ENCODE data around the gene EXOSC10.

The EXOSC10 gene

GRCh38 chr1:11070876-11071275 is 28.8 kb downstream of the EXOSC10 start:
- TF ChIP-seq TAF1 (IDR thresholded peaks at IDR 0.05; ENCODE audit: borderline replicate concordance, insufficient read depth, low read length) = no peak
- no peak for TF ChIP-seq SIN3A (IDR thresholded peaks at IDR 0.05; ENCODE audit: borderline replicate concordance, insufficient read depth, low read length)
- no peak for TF ChIP-seq POLR2AphosphoS5 (IDR thresholded peaks at IDR 0.05; ENCODE audit: low read depth, low read length)
- no peak for TF ChIP-seq FOXP2 (optimal IDR thresholded peaks at IDR 0.05; ENCODE audit: borderline replicate concordance, extremely low read depth, extremely low read length, insufficient read depth)
- TF ChIP-seq REST (IDR thresholded peaks at IDR 0.05; ENCODE audit: insufficient read depth in 1 of 2, low read depth in 2 of 2, low read length in 2 of 2) = no peak

- TF ChIP-seq FOXP2 (optimal IDR thresholded peaks at IDR 0.05; ENCODE audit: borderline replicate concordance, extremely low read depth, extremely low read length, insufficient read depth) (no peak), TAF1 (IDR thresholded peaks at IDR 0.05; ENCODE audit: borderline replicate concordance, insufficient read depth, low read length) (no peak), POLR2AphosphoS5 (IDR thresholded peaks at IDR 0.05; ENCODE audit: low read depth, low read length) (no peak), SIN3A (IDR thresholded peaks at IDR 0.05; ENCODE audit: borderline replicate concordance, insufficient read depth, low read length) (no peak), REST (IDR thresholded peaks at IDR 0.05; ENCODE audit: insufficient read depth in 1 of 2, low read depth in 2 of 2, low read length in 2 of 2) (no peak)
These were observed 30.8 kb downstream of the EXOSC10 start for GRCh38 chr1:11068600-11069473.

GRCh38 chr1:11067716-11068599 is 31.7 kb downstream of the EXOSC10 start:
- TF ChIP-seq POLR2AphosphoS5 (IDR thresholded peaks at IDR 0.05; ENCODE audit: low read depth, low read length) (no peak), TAF1 (IDR thresholded peaks at IDR 0.05; ENCODE audit: borderline replicate concordance, insufficient read depth, low read length) (no peak), FOXP2 (optimal IDR thresholded peaks at IDR 0.05; ENCODE audit: borderline replicate concordance, extremely low read depth, extremely low read length, insufficient read depth) (no peak), REST (IDR thresholded peaks at IDR 0.05; ENCODE audit: insufficient read depth in 1 of 2, low read depth in 2 of 2, low read length in 2 of 2) (no peak), SIN3A (IDR thresholded peaks at IDR 0.05; ENCODE audit: borderline replicate concordance, insufficient read depth, low read length) (no peak)

GRCh38 chr1:11065796-11066195 is 33.9 kb downstream of the EXOSC10 start:
- no peak for TF ChIP-seq REST (IDR thresholded peaks at IDR 0.05; ENCODE audit: insufficient read depth in 1 of 2, low read depth in 2 of 2, low read length in 2 of 2)
- no peak for TF ChIP-seq POLR2AphosphoS5 (IDR thresholded peaks at IDR 0.05; ENCODE audit: low read depth, low read length)
- no peak for TF ChIP-seq TAF1 (IDR thresholded peaks at IDR 0.05; ENCODE audit: borderline replicate concordance, insufficient read depth, low read length)
- no peak for TF ChIP-seq FOXP2 (optimal IDR thresholded peaks at IDR 0.05; ENCODE audit: borderline replicate concordance, extremely low read depth, extremely low read length, insufficient read depth)
- no peak for TF ChIP-seq SIN3A (IDR thresholded peaks at IDR 0.05; ENCODE audit: borderline replicate concordance, insufficient read depth, low read length)

Data from PFSK-1 (cell line).